Putamen (tissue), 1 donor: ENCODE results near the gene ZNF691.
"Not testable (repeated sequence)": the region's sequence is repeated elsewhere in the genome, so short reads cannot be mapped to it uniquely, and the experiment has no call there.

Experiments
- DNase-seq: peaks from one replicate; pipeline ENCODE4 v3.0.0-alpha.2; 2016; ENCODE audit warnings: low spot score

The ZNF691 gene

DNA sequence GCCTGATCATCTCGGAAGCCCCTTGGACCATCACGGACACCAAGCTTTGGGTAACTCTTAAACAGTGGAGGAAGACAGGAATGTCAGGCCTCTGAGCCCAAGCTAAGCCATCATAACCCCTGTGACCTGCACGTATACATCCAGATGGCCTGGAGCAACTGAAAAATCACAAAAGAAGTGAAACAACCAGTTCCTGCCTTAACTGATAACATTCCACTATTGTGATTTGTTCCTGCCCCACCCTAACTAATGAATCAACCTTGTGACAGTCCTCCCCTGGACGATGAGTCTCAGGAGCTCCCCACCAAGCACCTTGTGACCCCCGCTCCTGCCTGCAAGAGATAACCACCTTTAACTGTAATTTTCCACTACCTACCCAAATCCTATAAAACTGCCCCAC, 13.0 kb downstream of the ZNF691 start:
- DNase-seq, result not testable (repeated sequence)

DNA sequence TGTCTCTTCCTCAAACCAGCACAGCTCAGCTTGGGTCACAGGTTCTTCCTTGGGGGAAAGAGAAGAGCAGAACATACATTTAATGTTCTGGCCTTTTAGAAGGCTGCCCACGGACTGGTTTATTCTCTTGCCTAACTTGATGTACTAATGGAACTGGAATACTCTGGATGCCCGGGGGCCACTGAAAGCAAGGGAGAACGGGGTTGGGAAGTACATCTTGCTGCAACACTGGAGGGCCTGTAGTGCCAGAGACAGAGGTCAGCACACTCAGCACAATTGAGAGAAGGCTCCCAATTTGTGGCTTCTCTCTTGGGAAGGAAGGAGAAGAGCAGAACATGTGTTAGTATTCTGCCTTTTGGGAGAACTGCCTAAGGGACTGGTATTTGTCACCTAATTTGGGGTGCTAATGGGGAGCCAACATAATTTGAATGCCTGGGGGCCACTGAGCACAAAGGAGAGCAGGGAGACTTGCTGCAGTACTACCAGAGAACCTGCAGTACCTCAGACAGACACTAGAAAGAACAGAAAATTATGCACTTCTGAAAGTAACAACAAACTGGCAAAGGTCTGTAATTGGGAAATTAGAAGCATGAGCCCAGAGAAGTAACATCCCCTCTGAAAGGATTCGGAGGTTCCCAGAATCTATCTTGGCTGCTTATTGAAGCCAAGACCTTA, 14.1 kb downstream of the ZNF691 start:
- DNase-seq, result no peak

DNA sequence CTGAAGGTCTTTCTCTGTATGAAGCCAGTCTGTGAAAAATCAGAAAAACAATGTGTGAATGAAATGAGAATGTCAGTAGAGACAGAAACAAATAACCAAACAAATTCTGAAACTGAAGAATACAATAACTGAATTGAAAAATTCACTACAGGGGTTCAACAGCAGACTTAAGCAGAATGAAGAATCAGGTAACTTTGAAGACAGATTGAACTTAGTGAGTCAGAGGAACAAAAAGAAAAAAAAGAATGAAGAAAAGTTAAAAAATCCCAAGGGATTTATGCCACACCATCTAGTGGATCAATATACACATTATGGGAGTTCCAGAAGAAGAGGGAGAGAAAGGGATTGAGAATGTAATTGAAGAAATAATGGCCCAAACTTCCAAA, 14.6 kb downstream of the ZNF691 start:
- no peak for DNase-seq

DNA sequence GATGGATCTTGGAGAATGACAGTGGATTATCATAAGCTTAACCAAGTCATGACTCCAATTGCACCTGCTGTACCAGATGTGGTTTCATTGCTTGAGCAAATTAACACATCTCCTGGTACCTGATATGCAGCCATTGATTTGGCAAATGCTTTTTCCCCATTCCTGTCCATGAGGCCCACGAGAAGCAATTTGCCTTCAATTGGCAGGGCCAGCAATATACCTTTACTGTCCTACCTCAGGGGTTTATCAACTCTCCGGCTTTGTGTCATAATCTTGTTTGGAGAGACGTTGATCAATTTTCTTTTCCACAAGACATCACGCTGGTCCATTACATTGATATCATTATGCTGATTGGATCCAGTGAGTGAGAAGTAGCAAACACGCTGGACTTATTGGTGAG, 20.1 kb downstream of the ZNF691 start:
- no peak for DNase-seq

DNA sequence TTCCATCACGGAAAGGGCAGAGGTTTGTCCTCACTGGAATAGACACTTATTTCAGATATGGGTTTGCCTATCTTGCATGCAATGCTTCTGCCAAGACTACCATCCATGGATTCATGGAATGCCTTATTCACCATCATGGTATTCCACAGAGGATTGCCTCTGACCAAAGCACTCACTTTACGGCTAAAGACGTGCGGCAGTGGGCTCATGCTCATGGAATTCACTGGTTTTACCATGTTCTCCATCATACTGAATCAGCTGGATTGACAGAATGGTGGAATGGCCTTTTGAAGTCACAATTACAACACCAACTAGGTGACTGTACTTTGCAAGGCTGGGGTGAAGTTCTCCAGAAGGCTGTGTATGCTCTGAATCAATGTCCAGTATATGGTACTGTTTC, 22.1 kb downstream of the ZNF691 start:
- DNase-seq, result not testable (repeated sequence)

DNA sequence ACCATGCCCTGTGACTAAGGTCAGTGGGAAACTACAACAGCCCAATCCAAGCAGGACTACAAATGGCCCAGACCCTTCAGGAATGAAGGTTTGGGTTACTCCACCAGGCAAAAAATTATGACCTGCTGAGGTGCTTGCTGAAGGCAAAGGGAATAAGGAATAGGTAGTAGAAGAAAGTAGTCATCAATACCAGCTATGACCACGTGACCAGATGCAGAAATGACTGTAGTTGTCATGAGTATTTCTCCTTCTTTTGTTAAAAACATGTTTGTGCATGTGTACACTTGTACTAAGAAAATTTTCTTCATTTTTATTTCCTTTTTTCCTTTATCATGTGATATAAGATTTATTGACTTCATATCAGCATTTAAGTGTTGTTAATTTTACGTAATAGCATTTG, 22.8 kb downstream of the ZNF691 start:
- not testable (repeated sequence) for DNase-seq

DNA sequence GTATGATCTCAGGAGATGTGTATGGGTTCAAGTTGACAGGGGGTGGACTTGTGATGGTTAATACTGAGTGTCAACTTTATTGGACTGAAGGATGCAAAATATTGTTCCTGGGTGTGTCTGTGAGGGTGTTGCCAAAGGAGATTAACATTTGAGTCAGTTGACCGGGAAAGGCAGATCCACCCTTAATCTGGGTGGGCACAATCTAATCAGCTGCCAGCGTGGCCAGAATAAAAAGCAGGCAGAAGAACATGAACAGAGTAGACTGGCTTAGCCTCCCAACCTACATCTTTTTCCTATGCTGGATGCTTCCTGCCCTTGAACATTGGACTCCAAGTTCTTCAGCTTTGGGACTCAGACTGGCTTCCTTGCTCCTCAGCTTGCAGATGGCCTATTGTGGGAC, 23.3 kb downstream of the ZNF691 start:
- DNase-seq, result not testable (repeated sequence)

DNA sequence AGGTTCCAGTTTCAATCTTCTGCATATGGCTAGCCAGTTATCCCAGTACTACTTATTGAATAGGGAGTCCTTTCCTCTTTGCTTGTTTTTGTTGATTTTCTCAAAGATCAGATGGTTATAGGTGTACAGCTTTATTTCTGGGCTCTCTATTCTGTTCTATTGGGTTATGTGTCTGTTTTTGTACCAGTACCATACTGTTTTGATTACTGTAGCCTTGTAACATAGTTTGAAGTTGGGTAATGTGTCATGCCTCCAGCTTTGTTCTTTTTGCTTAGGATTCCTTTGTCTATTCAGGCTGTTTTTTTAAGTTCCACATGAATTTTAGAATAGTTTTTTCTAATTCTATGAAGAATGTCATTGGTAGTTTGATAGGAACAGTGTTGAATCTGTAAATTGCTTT, 26.7 kb downstream of the ZNF691 start:
- not testable (repeated sequence) for DNase-seq

DNA sequence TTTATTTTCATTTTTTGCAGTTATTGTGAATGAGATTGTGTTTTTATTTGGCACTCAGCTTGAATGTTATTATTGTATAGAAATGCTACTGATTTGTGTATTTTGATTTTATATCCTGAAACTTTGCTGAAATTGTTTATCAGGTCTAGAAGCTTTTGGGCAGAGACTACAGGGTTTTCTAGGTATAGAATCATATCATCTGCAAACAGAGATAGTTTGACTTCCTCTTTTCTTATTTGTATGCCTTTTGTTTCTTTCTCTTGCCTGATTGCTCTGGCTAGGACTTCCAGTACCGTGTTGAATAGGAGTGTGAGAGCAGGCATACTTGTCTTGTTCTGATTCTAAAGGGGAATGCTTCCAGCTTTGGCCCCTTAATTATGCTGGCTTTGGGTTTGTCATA, 27.3 kb downstream of the ZNF691 start:
- no peak for DNase-seq

DNA sequence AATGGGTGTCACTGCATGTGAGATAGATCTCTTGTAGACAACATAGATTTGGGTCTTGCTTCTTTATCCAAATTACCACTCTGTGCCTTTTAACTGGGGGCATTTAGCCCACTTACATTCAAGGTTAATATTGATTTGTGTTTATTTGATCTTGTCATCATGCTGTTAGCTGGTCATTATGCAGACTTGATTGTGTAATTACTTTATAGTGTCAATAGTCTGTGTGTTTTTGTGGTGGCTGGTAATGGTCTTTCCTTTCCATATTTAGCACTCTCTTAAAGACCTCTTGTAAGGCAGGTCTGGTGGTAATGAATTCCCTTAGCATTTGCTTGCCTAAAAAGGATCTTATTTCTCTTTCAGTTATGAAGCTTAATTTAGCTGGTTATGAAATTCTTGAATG, 29.6 kb downstream of the ZNF691 start:
- DNase-seq, result no peak

DNA sequence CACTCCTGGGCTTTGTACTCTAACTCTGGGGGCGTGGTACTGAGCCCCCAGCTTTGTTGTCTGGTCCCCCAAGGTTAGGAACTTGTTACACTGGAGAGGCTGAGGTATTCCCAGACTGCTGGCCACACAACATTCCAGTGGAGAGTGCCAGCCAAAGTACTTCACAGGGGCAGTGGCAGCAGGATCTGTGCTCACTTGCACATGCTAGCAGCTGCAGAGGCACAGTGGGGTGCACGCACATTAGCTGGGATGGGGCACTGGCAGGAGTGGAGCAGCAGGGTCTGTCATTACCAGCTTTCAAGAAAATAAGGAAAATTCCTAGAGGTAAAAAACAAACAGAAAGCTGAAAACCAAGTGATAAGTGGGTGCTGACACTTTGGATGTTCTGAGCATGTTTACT, 31.0 kb downstream of the ZNF691 start:
- no peak for DNase-seq

DNA sequence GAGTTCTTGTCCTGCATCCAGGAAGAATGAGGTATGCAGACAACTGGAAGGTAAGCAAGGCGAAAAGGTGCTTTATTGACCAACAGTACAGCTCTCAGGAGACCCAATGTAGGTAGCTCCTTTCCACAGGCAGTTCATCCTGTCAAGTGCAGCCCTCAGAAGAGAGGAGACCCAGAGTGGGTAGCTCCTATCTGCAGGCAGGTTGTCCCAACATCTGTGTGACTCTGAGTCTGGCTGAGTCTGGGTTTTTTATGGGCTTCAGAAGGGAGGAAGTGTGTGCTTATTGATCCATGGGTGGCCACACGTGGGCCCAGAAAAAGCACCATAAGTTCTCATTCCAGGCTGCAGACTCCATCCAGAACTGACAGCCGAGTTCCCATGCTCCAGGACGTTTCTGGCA, 34.0 kb downstream of the ZNF691 start:
- DNase-seq, result no peak

DNA sequence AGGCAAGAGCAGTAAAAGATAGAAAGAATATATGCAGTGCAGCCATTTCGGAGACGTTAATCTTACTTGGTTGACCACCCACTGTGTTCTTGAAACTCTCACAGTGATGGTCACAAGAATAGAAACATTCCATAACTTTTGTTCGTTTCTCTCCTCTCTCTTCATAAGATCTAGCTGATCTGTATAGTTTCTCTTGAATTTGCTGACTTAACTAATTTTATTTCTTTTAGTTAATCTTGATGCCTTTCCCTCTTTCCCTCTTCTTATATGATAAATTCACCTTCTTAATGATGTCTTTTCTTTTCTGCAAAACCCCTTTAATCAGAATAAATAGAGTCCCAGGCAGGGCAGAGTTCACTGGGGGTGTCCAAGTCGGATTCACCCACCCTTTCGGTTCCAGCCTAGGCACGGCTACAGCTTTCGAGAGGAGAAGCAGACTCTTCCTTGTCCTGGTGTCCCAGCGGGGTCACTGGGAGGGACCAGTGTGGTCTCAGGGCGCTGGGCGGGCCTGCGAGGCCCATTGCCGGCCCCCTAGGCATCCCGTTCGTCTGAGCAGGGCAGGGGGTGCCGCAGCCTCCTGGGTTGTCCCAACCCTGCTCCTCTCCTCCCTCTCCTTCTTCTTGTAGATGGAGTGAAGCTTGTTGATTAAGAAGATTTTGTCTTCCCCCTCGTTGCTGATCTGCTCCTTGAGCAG, 39.8 kb downstream of the ZNF691 start:
- DNase-seq, result no peak

DNA sequence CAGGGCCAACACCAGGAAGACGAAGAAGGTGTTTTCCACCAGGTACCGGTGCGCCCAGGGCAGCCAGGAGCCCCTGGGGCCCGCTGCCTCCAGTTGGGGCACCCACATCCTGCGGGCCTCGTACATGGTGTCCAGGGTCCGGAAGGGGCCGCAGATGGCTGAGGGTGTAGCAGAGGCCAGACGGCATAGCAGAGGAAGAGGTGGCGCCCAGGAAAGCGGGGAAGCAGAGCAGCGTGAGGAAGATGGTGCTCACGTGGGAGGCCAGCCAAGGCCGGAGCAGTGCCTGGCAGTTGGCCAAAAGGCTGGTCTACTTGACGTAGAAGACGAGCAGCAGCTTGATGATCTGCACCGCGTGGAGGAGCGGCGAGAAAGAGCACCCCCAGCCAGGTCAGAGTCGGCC, 40.4 kb downstream of the ZNF691 start:
- DNase-seq, result no peak

DNA sequence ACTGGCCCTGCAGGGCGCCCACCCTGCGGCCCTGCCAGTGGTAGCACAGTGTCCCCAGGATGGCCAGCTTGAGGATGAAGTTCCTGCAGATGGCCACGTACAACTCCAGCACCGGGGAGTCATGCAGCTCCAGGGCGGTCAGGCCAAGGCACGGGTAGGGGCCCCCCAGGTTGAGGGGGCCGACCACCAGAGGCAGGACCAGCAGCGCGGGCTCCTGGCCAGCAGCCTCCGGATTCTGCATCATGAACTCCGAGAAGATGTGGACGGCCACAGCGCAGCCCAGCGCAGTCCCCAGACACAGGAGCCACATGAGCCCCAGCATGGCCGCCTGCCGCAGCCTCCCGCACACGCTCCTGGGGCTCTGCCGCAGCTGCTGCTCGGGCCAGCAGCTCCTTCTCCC, 41.0 kb downstream of the ZNF691 start:
- DNase-seq, result no peak

DNA sequence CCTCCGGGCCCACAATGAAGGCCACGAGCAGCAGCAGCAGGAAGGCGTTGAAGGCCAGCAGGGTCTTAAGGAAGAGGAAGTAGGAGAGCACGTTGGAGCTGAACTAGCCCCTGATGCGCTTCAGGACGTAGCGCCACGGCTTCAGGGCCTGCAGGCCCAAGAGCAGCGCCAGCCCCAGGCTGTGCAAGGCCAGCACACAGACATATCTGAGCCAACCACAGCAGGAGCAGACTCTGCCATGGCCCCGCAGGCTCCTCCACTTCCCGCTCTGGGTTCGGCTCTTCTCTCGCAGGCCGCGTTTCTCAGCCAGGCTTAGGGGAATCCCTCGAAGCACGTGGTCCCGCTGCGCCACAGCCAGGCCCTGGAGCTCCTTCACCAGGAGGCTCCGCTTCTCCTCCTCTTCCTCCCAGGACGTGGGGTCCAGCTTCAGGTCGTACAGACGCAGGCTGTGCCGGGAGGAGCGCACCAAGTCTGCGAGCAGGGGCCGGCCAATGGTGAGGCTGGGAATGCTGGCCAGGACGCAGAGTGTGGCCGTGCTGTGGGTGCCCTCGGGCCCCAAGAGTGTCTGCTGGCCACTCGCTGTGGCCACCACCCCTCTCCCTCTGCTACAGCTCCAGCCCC, 41.7 kb downstream of the ZNF691 start:
- no peak for DNase-seq

DNA sequence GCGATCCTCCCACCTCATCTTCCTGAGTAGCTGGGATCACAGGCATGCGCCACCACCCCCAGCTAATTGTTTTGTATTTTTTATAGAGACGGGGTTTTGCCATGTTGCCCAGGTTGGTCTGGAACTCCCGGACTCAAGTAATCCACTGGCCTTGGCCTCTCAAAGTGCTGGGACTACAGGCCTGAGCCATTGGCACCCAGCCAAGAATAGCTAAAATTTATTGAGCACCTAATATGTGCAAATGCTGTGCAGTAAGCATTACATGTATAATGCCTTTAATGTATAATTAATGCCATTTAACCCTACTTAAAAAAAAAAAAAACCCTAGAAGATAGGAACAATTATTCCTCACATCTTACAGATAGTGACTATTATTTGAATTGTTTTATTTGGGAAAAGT, 42.9 kb downstream of the ZNF691 start:
- DNase-seq, result no peak

DNA sequence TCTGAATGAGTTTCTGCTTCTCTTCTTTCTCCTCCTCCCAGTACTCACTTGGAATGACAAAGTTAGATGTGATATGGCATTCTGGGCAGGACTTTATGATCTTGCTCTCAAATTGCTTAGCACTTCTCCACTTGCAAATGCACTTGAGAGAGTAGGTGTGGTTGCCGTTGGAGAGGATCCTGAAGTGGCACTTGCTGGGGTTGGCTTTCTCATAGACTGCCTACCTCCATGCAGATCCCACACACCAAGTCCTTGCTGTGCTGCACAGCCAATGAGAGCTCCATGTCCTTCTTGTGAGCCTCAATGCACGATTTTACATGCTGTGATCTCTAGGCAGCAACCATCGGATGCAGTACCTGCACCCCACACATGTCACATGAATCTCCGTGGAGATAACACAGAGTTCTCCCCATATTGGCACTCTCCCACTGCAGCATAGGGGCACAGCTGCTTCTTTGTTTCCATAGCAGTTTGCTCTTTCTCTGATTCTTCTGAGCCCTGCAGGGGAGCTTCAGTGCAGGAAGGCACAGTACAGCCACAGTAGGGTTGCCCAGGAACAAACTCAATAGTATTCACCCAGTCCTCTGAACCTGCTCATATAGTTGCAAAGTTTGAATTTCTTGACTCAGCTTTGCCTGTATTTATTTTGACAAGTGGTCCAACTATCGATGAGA, 45.2 kb downstream of the ZNF691 start:
- DNase-seq, result no peak

DNA sequence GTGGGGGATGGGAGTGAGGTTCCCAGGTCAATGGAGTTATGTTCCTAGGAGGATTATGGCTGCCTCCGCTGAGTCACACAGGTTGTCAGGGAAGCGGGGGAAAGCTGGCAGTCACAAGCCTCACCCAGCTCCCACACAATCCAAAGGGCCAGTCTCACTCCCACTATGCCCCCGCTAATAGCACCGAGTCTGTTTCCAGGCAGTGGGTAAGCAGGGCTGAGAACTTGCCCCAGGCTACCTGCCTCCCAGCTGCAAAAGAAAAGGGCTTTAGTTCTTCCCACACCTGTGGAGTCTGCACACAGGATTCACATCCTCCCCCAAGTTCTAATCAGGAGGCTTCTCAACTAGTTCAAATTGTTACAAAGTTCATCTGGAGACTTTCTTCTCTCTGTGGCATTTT, 53.5 kb downstream of the ZNF691 start:
- not testable (repeated sequence) for DNase-seq
